ENCODE measurements around the gene SLC26A8.
"Not testable (repeated sequence)": the region's sequence is repeated elsewhere in the genome, so short reads cannot be mapped to it uniquely, and the experiment has no call there.

SLC26A8 gene

GRCh38 chr6:35920793-35921732, 103.4 kb downstream of the SLC26A8 start, which contains the start of gene SRPK1:
SRPK1 (minus strand) TSS chr6:35921098; CDS start chr6:35921056, 42 bp downstream.
- Histone ChIP-seq H3K27ac (ENCODE audit: low read depth in 2 of 2, low read length in 2 of 2) (peak within 1 kb of the TSS; percentile 91 to 94), H3K9ac (ENCODE audit: low read depth in 1 of 2, low read length in 2 of 2) (peak within 1 kb of the TSS; percentile 86 to 90), H3K4me3 (ENCODE audit: low read length in 2 of 2) (peak within 1 kb of the TSS; percentile 74 to 95), H3K9me3 (ENCODE audit: control insufficient read depth in 2 of 2, low read length in 2 of 2) (no peaks in the 10 kb centered on the region), H3K36me3 (ENCODE audit: control insufficient read depth in 2 of 2, insufficient read depth in 2 of 2, low read length in 2 of 2) (no peaks in the 10 kb centered on the region), H3K4me1 (ENCODE audit: control insufficient read depth in 2 of 2, insufficient read depth in 2 of 2, low read length in 2 of 2) (peaks cover 28 to 33% of the 10 kb centered on the region in 2 donors), H3K27me3 (ENCODE audit: control insufficient read depth in 2 of 2, insufficient read depth in 2 of 2, low read length in 2 of 2) (no peaks in the 10 kb centered on the region)

DNA sequence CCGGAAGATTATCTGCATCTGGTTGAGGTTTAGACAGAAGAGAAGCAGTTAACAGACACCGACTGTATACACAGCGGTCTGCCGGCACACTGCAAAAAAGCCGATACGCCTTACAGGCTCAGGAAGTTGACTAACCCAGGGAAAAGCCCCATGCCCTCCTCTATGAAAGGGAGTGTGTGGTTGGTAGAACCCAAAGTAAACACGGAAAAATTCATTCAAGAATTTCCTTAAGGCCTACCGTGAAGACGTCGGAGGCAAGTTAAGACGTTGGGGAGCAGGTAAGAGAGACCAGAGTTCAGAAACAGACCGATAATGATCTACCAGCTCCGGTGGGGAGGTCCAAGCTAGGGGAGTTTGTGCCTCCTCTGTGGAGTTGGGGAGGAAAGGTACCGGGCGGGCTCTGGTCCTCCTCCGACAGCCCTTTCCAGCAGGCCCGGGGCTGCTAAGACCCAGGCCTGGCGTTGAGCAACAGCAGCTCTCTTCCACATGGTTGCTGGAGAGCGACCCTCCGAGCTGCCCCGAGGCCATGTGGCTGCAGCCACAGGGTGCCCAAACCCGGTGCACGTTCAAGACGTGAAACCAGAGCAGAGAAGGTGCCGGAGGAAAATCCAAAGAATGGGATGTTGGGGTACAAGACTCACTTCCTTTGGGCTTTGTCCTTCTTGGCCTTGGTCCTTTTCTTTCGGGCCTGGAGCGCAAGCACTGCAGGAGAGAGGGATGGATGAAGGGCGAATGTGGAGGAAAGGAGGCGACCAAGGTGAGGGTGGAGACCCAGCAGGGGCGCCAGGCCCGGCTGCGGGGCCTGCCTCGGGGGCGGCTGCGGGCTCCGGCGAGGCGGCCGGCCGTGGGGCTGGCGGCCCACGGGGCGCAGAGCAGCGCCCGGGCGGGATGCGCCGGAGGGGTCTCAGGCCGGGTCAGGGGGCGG, 104.4 kb downstream of the SLC26A8 start:
- Histone ChIP-seq H3K9me3 (ENCODE audit: control insufficient read depth in 2 of 2, low read length in 2 of 2) (no peaks in the 10 kb centered on the region), H3K4me1 (ENCODE audit: control insufficient read depth in 2 of 2, insufficient read depth in 2 of 2, low read length in 2 of 2) (peaks cover 28 to 33% of the 10 kb centered on the region in 2 donors), H3K27ac (ENCODE audit: low read depth in 2 of 2, low read length in 2 of 2) (peak overlapping the region; percentile 91 to 94), H3K27me3 (ENCODE audit: control insufficient read depth in 2 of 2, insufficient read depth in 2 of 2, low read length in 2 of 2) (no peaks in the 10 kb centered on the region), H3K4me3 (ENCODE audit: low read length in 2 of 2) (peak overlapping the region; percentile 74 to 95), H3K36me3 (ENCODE audit: control insufficient read depth in 2 of 2, insufficient read depth in 2 of 2, low read length in 2 of 2) (peaks cover 2 to 3% of the 10 kb centered on the region in 2 donors), H3K9ac (ENCODE audit: low read depth in 1 of 2, low read length in 2 of 2) (peak overlapping the region; percentile 86 to 90)

DNA sequence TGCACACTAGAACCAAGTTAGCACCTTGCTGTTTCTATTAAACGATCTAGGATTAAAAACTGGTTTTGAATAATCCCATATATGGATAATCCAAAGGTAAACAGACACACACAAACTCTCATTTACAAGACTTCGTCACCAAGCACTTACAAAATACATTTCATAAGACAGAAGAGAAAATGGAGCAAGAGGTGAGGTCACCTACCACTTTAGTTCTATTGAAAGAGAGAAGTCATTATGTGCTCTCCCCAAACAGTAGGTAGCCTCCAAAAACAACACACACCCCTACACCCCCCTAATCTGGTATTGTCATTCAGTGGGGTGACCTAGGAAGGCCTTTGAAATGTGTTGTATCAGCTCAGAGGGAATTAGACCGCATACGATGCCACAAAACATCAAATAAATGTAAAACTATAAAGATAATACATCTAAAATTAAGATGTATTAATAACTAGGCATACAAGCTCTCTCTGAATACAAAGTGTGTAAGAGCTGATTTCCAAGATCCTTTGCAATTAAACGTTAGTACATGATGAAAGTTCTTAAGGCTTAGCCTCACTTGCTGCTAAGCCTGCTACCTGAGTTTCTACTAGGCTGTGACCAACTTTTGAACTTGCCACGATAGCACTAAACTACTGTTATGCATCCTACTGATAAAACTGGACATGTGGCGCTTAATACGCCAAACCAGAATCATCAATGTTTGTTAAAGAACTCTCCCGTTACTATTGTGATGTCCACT, 105.2 kb downstream of the SLC26A8 start:
- H3K36me3 ChIP-seq (ENCODE audit: control insufficient read depth in 2 of 2, insufficient read depth in 2 of 2, low read length in 2 of 2), result peaks cover 3 to 6% of the 10 kb centered on the region in 2 donors
- no peaks in the 10 kb centered on the region for H3K9me3 ChIP-seq (ENCODE audit: control insufficient read depth in 2 of 2, low read length in 2 of 2)
- H3K9ac ChIP-seq (ENCODE audit: low read depth in 1 of 2, low read length in 2 of 2), result peak overlapping the region; percentile 86 to 90
- peaks cover 28 to 33% of the 10 kb centered on the region in 2 donors for H3K4me1 ChIP-seq (ENCODE audit: control insufficient read depth in 2 of 2, insufficient read depth in 2 of 2, low read length in 2 of 2)
- no peaks in the 10 kb centered on the region for H3K27me3 ChIP-seq (ENCODE audit: control insufficient read depth in 2 of 2, insufficient read depth in 2 of 2, low read length in 2 of 2)
- H3K4me3 ChIP-seq (ENCODE audit: low read length in 2 of 2), result peak overlapping the region; percentile 74 to 95
- H3K27ac ChIP-seq (ENCODE audit: low read depth in 2 of 2, low read length in 2 of 2), result peak overlapping the region; percentile 91 to 94

GRCh38 chr6:35916893-35917292, 107.5 kb downstream of the SLC26A8 start:
- Histone ChIP-seq H3K36me3 (ENCODE audit: control insufficient read depth in 2 of 2, insufficient read depth in 2 of 2, low read length in 2 of 2) (peaks cover 4 to 16% of the 10 kb centered on the region in 2 donors), H3K4me1 (ENCODE audit: control insufficient read depth in 2 of 2, insufficient read depth in 2 of 2, low read length in 2 of 2) (peaks cover 21 to 25% of the 10 kb centered on the region in 2 donors)
- H3K9ac ChIP-seq (ENCODE audit: low read depth in 1 of 2, low read length in 2 of 2); H3K27ac ChIP-seq (ENCODE audit: low read depth in 2 of 2, low read length in 2 of 2); H3K4me3 ChIP-seq (ENCODE audit: low read length in 2 of 2); H3K9me3 ChIP-seq (ENCODE audit: control insufficient read depth in 2 of 2, low read length in 2 of 2); H3K27me3 ChIP-seq (ENCODE audit: control insufficient read depth in 2 of 2, insufficient read depth in 2 of 2, low read length in 2 of 2): not testable (repeated sequence)

- no peak overlapping the region for H3K4me3 ChIP-seq (ENCODE audit: low read length in 2 of 2)
- H3K27me3 ChIP-seq (ENCODE audit: control insufficient read depth in 2 of 2, insufficient read depth in 2 of 2, low read length in 2 of 2), result no peaks in the 10 kb centered on the region
- H3K9me3 ChIP-seq (ENCODE audit: control insufficient read depth in 2 of 2, low read length in 2 of 2), result no peaks in the 10 kb centered on the region
- H3K4me1 ChIP-seq (ENCODE audit: control insufficient read depth in 2 of 2, insufficient read depth in 2 of 2, low read length in 2 of 2), result peaks cover 16 to 21% of the 10 kb centered on the region in 2 donors
- no peak overlapping the region for H3K27ac ChIP-seq (ENCODE audit: low read depth in 2 of 2, low read length in 2 of 2)
- H3K9ac ChIP-seq (ENCODE audit: low read depth in 1 of 2, low read length in 2 of 2), result no peak overlapping the region
- H3K36me3 ChIP-seq (ENCODE audit: control insufficient read depth in 2 of 2, insufficient read depth in 2 of 2, low read length in 2 of 2), result peaks cover 9 to 23% of the 10 kb centered on the region in 2 donors
These were observed 108.4 kb downstream of the SLC26A8 start for GRCh38 chr6:35916056-35916455.

DNA sequence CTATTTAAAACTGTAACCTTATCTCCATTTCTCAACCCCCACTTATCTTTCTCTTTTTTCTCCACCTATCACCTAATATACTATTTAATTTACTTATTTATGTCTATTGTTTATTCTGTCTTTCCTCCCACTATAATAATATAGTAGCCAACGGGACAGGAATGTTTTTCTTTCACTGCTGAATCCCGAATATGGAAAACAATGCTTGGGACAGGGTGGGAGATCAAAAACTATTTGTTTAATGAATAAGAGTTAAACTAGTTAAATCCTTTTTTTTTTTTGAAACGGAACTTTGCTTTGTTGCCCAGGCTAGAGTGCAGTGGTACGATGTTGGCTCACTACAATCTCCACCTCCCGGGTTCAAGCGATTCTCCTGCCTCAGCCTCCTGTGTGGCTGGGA, 109.9 kb downstream of the SLC26A8 start:
- Histone ChIP-seq H3K27me3 (ENCODE audit: control insufficient read depth in 2 of 2, insufficient read depth in 2 of 2, low read length in 2 of 2) (no peaks in the 10 kb centered on the region), H3K9ac (ENCODE audit: low read depth in 1 of 2, low read length in 2 of 2) (no peak overlapping the region), H3K4me3 (ENCODE audit: low read length in 2 of 2) (no peak overlapping the region), H3K36me3 (ENCODE audit: control insufficient read depth in 2 of 2, insufficient read depth in 2 of 2, low read length in 2 of 2) (peaks cover 12 to 35% of the 10 kb centered on the region in 2 donors), H3K4me1 (ENCODE audit: control insufficient read depth in 2 of 2, insufficient read depth in 2 of 2, low read length in 2 of 2) (peaks cover 14 to 16% of the 10 kb centered on the region in 2 donors), H3K27ac (ENCODE audit: low read depth in 2 of 2, low read length in 2 of 2) (no peak overlapping the region), H3K9me3 (ENCODE audit: control insufficient read depth in 2 of 2, low read length in 2 of 2) (peaks cover 0 to 4% of the 10 kb centered on the region in 2 donors)

GRCh38 chr6:35911871-35912653, 112.4 kb downstream of the SLC26A8 start:
- Histone ChIP-seq H3K36me3 (ENCODE audit: control insufficient read depth in 2 of 2, insufficient read depth in 2 of 2, low read length in 2 of 2) (peaks cover 14 to 37% of the 10 kb centered on the region in 2 donors), H3K27me3 (ENCODE audit: control insufficient read depth in 2 of 2, insufficient read depth in 2 of 2, low read length in 2 of 2) (no peaks in the 10 kb centered on the region), H3K9me3 (ENCODE audit: control insufficient read depth in 2 of 2, low read length in 2 of 2) (peaks cover 0 to 4% of the 10 kb centered on the region in 2 donors), H3K27ac (ENCODE audit: low read depth in 2 of 2, low read length in 2 of 2) (no peak overlapping the region), H3K9ac (ENCODE audit: low read depth in 1 of 2, low read length in 2 of 2) (no peak overlapping the region), H3K4me3 (ENCODE audit: low read length in 2 of 2) (no peak overlapping the region), H3K4me1 (ENCODE audit: control insufficient read depth in 2 of 2, insufficient read depth in 2 of 2, low read length in 2 of 2) (peaks cover 1 to 2% of the 10 kb centered on the region in 2 donors)

DNA sequence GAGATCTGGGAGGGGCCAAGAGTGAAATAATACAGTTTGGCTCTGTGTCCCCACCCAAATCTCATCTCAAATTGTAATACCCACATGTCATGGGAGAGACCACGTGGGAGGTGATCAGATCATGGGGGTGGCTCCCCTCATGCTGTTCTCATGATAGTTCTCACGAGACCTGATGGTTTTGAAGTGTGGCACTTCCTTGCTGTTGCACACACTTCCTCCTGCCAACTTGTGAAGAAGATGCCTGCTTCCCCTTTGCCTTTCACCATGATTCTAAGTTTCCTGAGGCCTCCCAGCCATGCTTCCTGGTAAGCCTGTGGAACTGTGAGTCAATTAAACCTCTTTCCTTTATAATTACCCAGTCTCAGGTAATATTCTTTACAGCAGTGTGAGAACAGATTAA, 114.9 kb downstream of the SLC26A8 start:
- not testable (repeated sequence) for H3K27ac ChIP-seq (ENCODE audit: low read depth in 2 of 2, low read length in 2 of 2); H3K9ac ChIP-seq (ENCODE audit: low read depth in 1 of 2, low read length in 2 of 2); H3K9me3 ChIP-seq (ENCODE audit: control insufficient read depth in 2 of 2, low read length in 2 of 2); H3K27me3 ChIP-seq (ENCODE audit: control insufficient read depth in 2 of 2, insufficient read depth in 2 of 2, low read length in 2 of 2); H3K4me1 ChIP-seq (ENCODE audit: control insufficient read depth in 2 of 2, insufficient read depth in 2 of 2, low read length in 2 of 2); H3K4me3 ChIP-seq (ENCODE audit: low read length in 2 of 2)
- peaks cover 11 to 34% of the 10 kb centered on the region in 2 donors for H3K36me3 ChIP-seq (ENCODE audit: control insufficient read depth in 2 of 2, insufficient read depth in 2 of 2, low read length in 2 of 2)
